CD8-positive, alpha-beta memory T cell (primary cell): ENCODE results near the gene SYT13. TPM values are rescaled to one million over a fixed set of nuclear protein-coding genes. Genes with fewer than 3 reads are reported as not detected.

Experiments
- CTCF ChIA-PET: fragments of 350-600 bp; sonication (Branson Sonifier 250); formaldehyde crosslinking; loops from one replicate; lab custom pipeline; 2021; ENCODE audit warnings: antibody characterized with exemption; lab: Charles Lee
- POLR2A ChIA-PET: fragments of 350-600 bp; sonication (Branson Sonifier 250); formaldehyde crosslinking; loops from one replicate; lab custom pipeline; 2021; ENCODE audit warnings: antibody characterized with exemption; lab: Charles Lee
- DNase-seq, 5 donors: peaks; one replicate each; pipeline versions ENCODE4 v3.0.0 to v3.0.0-alpha.2; 2020 to 2022; ENCODE audit warnings: mixed read lengths in 1 of 5
- H3K27ac ChIP-seq: one replicate; pipeline ENCODE4 v1.7.0; 2013; ENCODE audit warnings: low read depth, mild to moderate bottlenecking, low read length, moderate library complexity
- H3K27me3 ChIP-seq: 2 replicates; pipeline ENCODE4 v1.7.0; 2013; ENCODE audit warnings: low read length, mild to moderate bottlenecking; ENCODE audit not compliant: insufficient read depth, poor library complexity, severe bottlenecking
- H3K36me3 ChIP-seq: 2 replicates; pipeline ENCODE4 v1.7.0; 2013; ENCODE audit warnings: mild to moderate bottlenecking, low read length, moderate library complexity; ENCODE audit not compliant: insufficient read depth
- H3K4me1 ChIP-seq: 2 replicates; pipeline ENCODE4 v1.7.0; 2013; ENCODE audit warnings: mild to moderate bottlenecking, low read length, moderate library complexity; ENCODE audit not compliant: insufficient read depth
- H3K4me3 ChIP-seq: 2 replicates; pipeline ENCODE4 v1.7.0; 2013; ENCODE audit warnings: mild to moderate bottlenecking, low read length
- H3K9me3 ChIP-seq: 2 replicates; pipeline ENCODE4 v1.7.0; 2013; ENCODE audit warnings: mild to moderate bottlenecking, low read length
- H3K27ac Mint-ChIP-seq, 8 donors: one replicate each; pipeline ENCODE4 v1.8.0; 2020 to 2021; ENCODE audit warnings: mixed read lengths in 8 of 8, mild to moderate bottlenecking in 6 of 8, inconsistent platforms in 3 of 8, moderate library complexity in 3 of 8
- H3K27me3 Mint-ChIP-seq, 2 donors: one replicate each; pipeline ENCODE4 v1.8.0; 2020 to 2021; ENCODE audit warnings: mixed read lengths in 2 of 2, mild to moderate bottlenecking in 1 of 2, moderate library complexity in 1 of 2
- H3K36me3 Mint-ChIP-seq, 3 donors: one replicate each; pipeline ENCODE4 v1.8.0; 2020 to 2021; ENCODE audit warnings: mixed read lengths in 3 of 3, inconsistent platforms in 1 of 3, mild to moderate bottlenecking in 1 of 3
- H3K4me1 Mint-ChIP-seq, 3 donors: one replicate each; pipeline ENCODE4 v1.8.0; 2020 to 2021; ENCODE audit warnings: mixed read lengths in 3 of 3, inconsistent platforms in 1 of 3, mild to moderate bottlenecking in 1 of 3
- H3K4me3 Mint-ChIP-seq, 7 donors: one replicate each; pipeline ENCODE4 v1.8.0; 2020 to 2021; ENCODE audit warnings: mixed read lengths in 7 of 7, mild to moderate bottlenecking in 6 of 7, moderate library complexity in 4 of 7, inconsistent platforms in 2 of 7
- H3K9me3 Mint-ChIP-seq, 5 donors: one replicate each; pipeline ENCODE4 v1.8.0; 2020 to 2022; ENCODE audit warnings: mixed read lengths in 5 of 5, mild to moderate bottlenecking in 3 of 5, moderate library complexity in 2 of 5, inconsistent platforms in 1 of 5
- polyA plus RNA-seq: library from polyadenylated mRNA; unstranded; fragments of 300-500 nt; fragmentation: Illumina TruSeq; gene quantifications from one replicate; pipeline ENCODE4 v1.2.3, GENCODE V29; 2021
- total RNA-seq, 2 experiments: library from RNA; stranded (reverse); gene quantifications; one replicate each; pipeline ENCODE4 v1.2.3, GENCODE V29; 2021

The SYT13 gene
- total and polyA plus RNA-seq, 3 experiments from 2014 or later: not detected

DNA sequence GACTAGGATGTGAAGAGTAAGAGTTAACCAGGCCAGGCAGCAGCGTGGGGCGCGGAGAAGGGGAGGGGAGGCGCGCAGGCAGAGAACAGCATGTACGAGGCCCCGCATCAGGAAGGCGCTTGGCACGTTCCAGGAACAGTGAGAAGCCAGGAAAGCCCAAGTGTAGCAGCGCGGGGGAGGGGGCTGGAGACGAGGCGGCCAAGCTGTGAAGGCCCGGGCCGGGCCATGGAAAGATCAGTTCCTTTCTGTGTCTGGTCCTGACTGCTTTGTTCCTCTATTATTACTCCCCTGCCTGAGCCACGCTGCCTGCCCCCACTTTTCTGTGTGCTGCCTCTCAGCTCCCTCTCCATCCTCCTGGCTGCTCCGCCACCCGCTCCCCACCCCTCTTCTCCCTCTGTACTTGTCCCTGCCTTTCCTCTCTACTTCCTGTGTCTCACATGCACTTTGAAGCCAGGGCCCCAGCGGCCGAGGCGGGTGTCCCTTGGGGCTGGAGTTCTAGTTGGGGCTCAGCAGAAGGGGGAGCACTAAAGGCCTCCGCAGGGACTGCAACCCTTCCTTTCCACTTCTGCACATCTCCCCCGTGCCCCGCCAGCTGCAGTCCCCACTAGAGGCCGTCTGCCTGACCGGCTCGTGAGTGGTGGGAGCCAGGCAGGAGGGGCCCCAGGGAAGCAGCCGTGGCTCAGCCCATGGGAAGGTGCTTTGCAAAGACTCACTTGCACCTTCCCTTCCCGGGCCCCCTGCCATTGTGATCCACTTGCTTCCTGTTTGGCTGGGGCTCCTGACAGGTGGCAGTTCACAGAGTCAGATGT lies 76.0 kb downstream of the SYT13 start:
- peaks cover 4 to 68% (median 11%) of the 10 kb centered on the region in 3 donors for H3K36me3 Mint-ChIP-seq
- POLR2A ChIA-PET: no interaction called here
- H3K9me3 ChIP-seq: no peaks in the 10 kb centered on the region
- no peak overlapping the region for H3K4me3 ChIP-seq
- no peak overlapping the region for H3K27ac ChIP-seq
- peaks cover 0 to 1% (median under 1%) of the 10 kb centered on the region in 3 donors for H3K4me1 Mint-ChIP-seq
- H3K27ac Mint-ChIP-seq: peak overlapping the region in 1 of 8 donors; percentile 54
- no peaks in the 10 kb centered on the region for H3K36me3 ChIP-seq
- H3K27me3 Mint-ChIP-seq: no peaks in the 10 kb centered on the region
- no peaks in the 10 kb centered on the region for H3K9me3 Mint-ChIP-seq
- no peaks in the 10 kb centered on the region for H3K27me3 ChIP-seq
- H3K4me1 ChIP-seq: no peaks in the 10 kb centered on the region
- no peak overlapping the region for H3K4me3 Mint-ChIP-seq
- CTCF ChIA-PET: no interaction called here
- no peak for DNase-seq

GRCh38 chr11:45209000-45209879 lies 76.9 kb downstream of the SYT13 start:
- ChIA-PET POLR2A (no interaction called here), CTCF (no interaction called here)
- Histone ChIP-seq H3K9me3 (no peaks in the 10 kb centered on the region), H3K27ac (no peak overlapping the region), H3K4me3 (no peak overlapping the region), H3K36me3 (no peaks in the 10 kb centered on the region), H3K27me3 (no peaks in the 10 kb centered on the region), H3K4me1 (no peaks in the 10 kb centered on the region)
- H3K4me1 Mint-ChIP-seq: no peaks in the 10 kb centered on the region
- H3K27ac Mint-ChIP-seq: no peak overlapping the region
- no peak overlapping the region for H3K4me3 Mint-ChIP-seq
- peaks cover 4 to 72% (median 10%) of the 10 kb centered on the region in 3 donors for H3K36me3 Mint-ChIP-seq
- H3K9me3 Mint-ChIP-seq: no peaks in the 10 kb centered on the region
- H3K27me3 Mint-ChIP-seq: no peaks in the 10 kb centered on the region
- DNase-seq: no peak

DNA sequence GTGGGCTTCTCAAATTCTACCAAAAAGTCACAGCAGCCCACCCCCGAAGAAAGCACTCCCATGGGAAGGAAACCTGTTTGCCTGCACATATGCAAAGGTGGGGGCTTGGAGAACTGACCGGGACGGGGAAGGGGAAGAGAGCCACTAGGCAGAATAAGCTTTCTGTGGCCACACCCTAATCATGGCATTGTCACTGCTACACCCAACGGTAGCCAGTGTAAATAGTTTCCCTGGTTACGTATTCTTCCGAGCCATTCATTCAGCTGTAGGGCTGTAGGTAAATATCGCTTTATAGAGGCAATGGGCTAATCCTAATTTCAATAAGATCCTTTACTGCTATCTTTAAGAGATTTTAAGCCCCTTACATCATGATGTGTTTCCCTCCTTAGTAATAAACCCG lies 78.0 kb downstream of the SYT13 start:
- H3K27ac Mint-ChIP-seq: no peak overlapping the region
- no peaks in the 10 kb centered on the region for H3K27me3 Mint-ChIP-seq
- peaks cover 4 to 75% (median 9%) of the 10 kb centered on the region in 3 donors for H3K36me3 Mint-ChIP-seq
- Histone ChIP-seq H3K9me3 (no peaks in the 10 kb centered on the region), H3K4me3 (no peak overlapping the region), H3K36me3 (no peaks in the 10 kb centered on the region), H3K27me3 (no peaks in the 10 kb centered on the region), H3K27ac (no peak overlapping the region), H3K4me1 (no peaks in the 10 kb centered on the region)
- CTCF ChIA-PET: no interaction called here
- no peak for DNase-seq
- no peaks in the 10 kb centered on the region for H3K4me1 Mint-ChIP-seq
- no peaks in the 10 kb centered on the region for H3K9me3 Mint-ChIP-seq
- H3K4me3 Mint-ChIP-seq: no peak overlapping the region
- POLR2A ChIA-PET: no interaction called here

DNA sequence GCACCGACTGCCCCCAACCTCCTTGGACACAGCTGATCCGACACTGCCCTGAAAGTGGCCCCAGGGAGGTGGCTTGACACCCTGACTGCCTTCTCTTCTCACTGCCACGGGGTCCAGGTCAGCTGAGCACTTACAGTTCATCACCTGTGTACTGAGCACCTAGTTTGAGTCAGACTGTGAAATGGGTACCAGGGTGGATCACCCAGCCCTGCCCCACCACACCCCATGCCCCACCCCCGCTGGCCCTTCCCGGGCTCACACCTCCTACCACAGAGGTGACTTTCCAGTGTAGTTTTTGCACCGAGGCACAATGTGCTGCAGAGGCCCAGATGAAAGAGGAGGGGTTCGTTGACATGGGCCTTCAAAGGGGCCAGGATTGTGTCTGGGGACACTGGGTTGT lies 80.2 kb downstream of the SYT13 start:
- Mint-ChIP-seq H3K9me3 (no peaks in the 10 kb centered on the region), H3K27ac (peak overlapping the region in 1 of 8 donors; percentile 79), H3K4me3 (no peak overlapping the region)

DNA sequence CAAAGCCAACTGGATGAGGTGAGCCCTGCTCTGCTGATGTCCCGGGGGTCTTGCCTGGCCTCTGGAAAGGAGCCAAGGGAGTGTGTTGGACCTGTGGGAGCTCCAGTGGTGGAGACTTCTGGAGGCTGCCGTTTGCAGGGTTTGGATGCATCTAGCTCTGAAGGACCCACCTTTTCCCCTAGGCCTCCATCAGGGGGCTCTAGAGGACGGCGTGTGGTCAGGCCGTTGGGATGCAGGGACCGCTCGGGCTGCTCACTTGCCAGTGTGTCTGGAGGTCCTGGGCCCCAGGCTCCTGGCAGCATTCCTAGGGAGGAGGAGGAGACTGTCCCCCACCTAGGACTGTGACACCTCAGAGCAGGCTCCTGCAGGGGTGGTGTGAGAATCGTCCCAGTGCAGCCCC lies 81.4 kb downstream of the SYT13 start:
- no peak overlapping the region for H3K27ac ChIP-seq
- H3K4me1 ChIP-seq: no peaks in the 10 kb centered on the region
- peaks cover 0 to 7% (median 1%) of the 10 kb centered on the region in 3 donors for H3K4me1 Mint-ChIP-seq
- no peaks in the 10 kb centered on the region for H3K9me3 ChIP-seq
- CTCF ChIA-PET: no interaction called here
- H3K36me3 Mint-ChIP-seq: peaks cover 12 to 59% (median 19%) of the 10 kb centered on the region in 3 donors
- H3K27ac Mint-ChIP-seq: no peak overlapping the region
- no peaks in the 10 kb centered on the region for H3K9me3 Mint-ChIP-seq
- H3K27me3 Mint-ChIP-seq: no peaks in the 10 kb centered on the region
- no peaks in the 10 kb centered on the region for H3K36me3 ChIP-seq
- no peak for DNase-seq
- no peak overlapping the region for H3K4me3 Mint-ChIP-seq
- H3K27me3 ChIP-seq: no peaks in the 10 kb centered on the region
- H3K4me3 ChIP-seq: no peak overlapping the region
- POLR2A ChIA-PET: no interaction called here

More for the DNA sequence above, 80.2 kb downstream of the SYT13 start:
- POLR2A ChIA-PET: no interaction called here
- Histone ChIP-seq H3K27me3 (no peaks in the 10 kb centered on the region), H3K4me1 (no peaks in the 10 kb centered on the region), H3K9me3 (no peaks in the 10 kb centered on the region), H3K36me3 (no peaks in the 10 kb centered on the region), H3K4me3 (no peak overlapping the region), H3K27ac (no peak overlapping the region)
- Mint-ChIP-seq H3K36me3 (peaks cover 12 to 67% (median 16%) of the 10 kb centered on the region in 3 donors), H3K27me3 (no peaks in the 10 kb centered on the region), H3K4me1 (peaks cover 0 to 7% (median 0%) of the 10 kb centered on the region in 3 donors)
- CTCF ChIA-PET: no interaction called here
- DNase-seq: no peak

DNA sequence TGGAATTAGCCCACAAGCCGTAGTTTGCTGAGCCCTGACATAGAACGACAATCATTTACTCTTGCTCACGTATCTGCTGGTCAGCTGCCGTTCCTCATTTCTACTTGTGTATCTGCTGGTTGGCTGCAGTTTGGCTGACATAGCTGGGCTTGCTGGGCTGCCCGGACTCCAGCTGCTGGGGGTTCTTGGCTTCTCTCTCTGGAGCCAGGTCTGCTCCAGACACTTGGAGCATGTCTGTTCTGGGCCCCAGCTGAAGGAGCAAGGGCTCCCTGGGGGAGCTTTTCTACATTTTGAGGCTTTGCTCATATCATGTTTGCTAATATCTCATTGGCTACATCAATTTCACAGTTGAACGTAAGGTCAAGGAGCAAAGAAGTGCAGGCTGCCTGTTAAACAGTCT lies 92.4 kb downstream of the SYT13 start:
- no peaks in the 10 kb centered on the region for H3K4me1 ChIP-seq
- H3K4me3 ChIP-seq: no peak overlapping the region
- H3K27ac ChIP-seq: no peak overlapping the region
- H3K36me3 ChIP-seq: no peaks in the 10 kb centered on the region
- no peak for DNase-seq
- Mint-ChIP-seq H3K27me3 (no peaks in the 10 kb centered on the region), H3K9me3 (no peaks in the 10 kb centered on the region), H3K4me3 (no peak overlapping the region), H3K4me1 (no peaks in the 10 kb centered on the region), H3K36me3 (peaks cover 0 to 49% (median 13%) of the 10 kb centered on the region in 3 donors), H3K27ac (no peak overlapping the region)
- no peaks in the 10 kb centered on the region for H3K27me3 ChIP-seq
- CTCF ChIA-PET: no interaction called here
- POLR2A ChIA-PET: no interaction called here
- H3K9me3 ChIP-seq: no peaks in the 10 kb centered on the region

Other genes with a start within 250 kb of the SYT13 start
- gene PRDM11, start 139.7 kb downstream of the SYT13 start, total RNA-seq: 1 to 10 TPM; 5.6 to 7.7 TPM
- gene PRDM11, start 139.7 kb downstream of the SYT13 start, polyA plus RNA-seq: 3.1 TPM